T-helper 2 cell (primary cell): ENCODE measurements around the gene XPNPEP1.
A peak's percentile ranks its signal among the peaks of the same experiment; 100 is the strongest.

Source experiments
- DNase-seq, 5 experiments: peaks; one replicate each; pipeline versions ENCODE4 v3.0.0 to v3.0.0-alpha.2; 2012 to 2022
- total RNA-seq, 2 donors: gene quantifications; one replicate each; lab custom pipeline; 2026; lab: John Stamatoyannopoulos, UW

XPNPEP1 gene
- total RNA-seq, result 53.9 to 61.8 reads per million in 2 donors

DNA sequence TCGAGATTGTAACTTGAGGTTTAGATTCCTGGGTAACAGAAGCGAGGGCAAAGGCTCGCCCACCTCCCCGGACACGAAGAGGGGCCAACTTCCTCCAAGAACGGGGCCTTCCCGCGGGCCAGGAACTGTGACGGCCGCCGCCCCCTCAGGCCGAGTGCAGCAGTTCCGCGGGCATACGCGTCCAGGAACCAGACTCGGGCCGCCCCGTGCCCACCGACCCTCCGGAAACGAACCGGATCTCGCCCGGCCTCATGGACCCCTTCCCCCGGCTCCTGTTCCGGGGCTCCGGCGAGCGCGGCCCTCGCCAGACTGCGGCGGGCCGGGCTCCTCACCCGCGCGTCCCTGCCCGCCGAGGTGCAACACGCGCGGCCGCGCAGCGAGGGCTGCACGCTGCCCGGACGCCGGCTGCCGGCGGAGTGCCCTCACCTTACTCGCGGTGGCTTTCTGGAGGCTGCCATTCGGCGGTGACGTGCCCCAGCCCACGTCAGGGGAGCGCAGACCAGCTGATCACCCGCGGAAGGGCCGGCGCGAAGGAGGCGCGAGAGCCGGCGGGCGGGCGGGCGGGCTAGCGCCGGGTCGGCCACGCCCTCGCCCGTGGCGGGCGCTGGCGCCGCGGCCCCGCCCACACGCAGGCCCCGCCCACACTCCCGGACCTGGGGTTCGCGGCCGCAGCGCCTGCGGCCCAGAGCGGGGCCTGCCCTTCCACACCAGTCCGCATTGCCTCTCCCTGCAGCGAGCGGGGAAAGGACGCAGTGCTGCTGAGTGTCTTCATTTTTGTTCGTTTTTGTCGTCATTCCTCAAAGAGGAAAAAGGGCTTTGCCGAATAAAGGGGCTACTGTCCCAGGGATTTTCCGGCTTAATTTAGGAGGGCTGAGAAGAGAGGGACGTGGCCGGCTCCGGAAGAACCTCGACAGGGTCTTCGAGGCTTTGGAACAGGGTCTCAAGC is at the start of gene XPNPEP1:
TSS of gene XPNPEP1 (minus strand) at position 536 of the 946 bp plus-strand sequence. CDS start at position 458, 78 bp downstream.
- peak; percentile 60 to 92 (median 73) for DNase-seq

DNA sequence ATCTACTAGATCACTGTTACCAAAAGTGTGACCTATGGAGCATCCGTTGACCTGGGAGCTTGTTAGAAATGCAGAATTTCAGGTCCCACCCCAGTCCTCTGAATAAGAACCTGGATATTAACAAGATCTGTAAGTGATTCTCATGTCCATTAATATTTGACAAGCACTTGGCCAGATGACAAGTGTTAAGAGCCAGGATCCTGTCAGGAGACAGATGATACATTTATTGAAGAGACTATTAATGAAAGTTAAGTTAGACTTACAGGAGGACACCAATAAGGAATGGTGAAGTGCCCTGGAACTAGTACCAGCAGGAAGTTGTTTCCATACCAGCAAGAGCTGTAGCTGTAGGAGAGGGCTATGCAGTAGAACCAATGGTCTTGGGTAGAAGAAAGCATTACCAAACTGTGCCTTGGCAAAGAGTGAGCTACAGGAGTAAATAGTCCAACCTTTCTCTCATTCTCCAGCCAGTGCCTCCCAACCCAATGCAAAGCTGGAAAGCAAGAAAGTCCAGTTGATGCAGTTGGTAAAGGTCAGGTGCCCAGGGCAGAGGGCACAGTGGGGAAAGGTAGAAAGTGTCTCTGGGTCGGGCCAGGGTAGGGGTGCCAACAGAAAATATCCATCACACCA is 49.2 kb upstream of the XPNPEP1 start:
- DNase-seq, result no peak

DNA sequence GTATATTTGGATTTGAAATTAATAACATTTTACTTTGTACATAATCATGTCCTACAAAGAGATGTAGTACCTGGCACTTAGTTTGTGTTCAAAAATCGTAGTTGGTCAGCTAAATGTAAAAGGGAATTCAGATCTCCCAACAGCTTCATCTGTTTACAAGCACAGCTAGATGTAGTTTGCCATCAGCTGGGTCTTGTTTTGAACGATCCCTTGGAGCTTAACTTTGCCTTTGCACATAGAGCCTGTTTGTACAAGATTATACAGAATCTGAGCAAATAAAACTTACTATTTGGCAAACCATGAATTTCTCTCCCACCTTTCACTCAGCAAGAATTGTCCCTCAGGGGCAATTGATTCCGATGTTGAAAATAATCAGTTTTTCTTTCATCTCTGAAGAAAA is 48.3 kb upstream of the XPNPEP1 start:
- no peak for DNase-seq

- no peak for DNase-seq
Observed at GRCh38 chr10:109969760-109970346, 46.5 kb upstream of the XPNPEP1 start.

- no peak for DNase-seq
Observed at GRCh38 chr10:109968953-109969759, 45.8 kb upstream of the XPNPEP1 start.

DNA sequence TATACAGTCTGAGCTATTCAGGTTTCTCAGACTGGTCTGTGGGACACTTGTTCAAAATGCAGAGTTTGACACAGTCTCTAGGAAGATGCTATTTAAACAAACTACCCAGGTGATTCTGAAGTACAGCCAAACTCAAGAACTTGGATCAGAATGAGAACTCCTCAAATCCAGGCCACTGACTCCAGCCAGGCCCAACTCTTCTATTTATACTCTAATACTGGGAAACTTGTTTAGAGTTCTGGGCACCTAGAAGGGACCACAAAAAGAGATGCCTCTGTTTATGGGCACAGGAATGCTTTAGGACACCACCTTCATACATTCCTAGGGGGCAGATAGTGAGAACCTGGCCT is 44.4 kb upstream of the XPNPEP1 start:
- DNase-seq, result no peak

DNA sequence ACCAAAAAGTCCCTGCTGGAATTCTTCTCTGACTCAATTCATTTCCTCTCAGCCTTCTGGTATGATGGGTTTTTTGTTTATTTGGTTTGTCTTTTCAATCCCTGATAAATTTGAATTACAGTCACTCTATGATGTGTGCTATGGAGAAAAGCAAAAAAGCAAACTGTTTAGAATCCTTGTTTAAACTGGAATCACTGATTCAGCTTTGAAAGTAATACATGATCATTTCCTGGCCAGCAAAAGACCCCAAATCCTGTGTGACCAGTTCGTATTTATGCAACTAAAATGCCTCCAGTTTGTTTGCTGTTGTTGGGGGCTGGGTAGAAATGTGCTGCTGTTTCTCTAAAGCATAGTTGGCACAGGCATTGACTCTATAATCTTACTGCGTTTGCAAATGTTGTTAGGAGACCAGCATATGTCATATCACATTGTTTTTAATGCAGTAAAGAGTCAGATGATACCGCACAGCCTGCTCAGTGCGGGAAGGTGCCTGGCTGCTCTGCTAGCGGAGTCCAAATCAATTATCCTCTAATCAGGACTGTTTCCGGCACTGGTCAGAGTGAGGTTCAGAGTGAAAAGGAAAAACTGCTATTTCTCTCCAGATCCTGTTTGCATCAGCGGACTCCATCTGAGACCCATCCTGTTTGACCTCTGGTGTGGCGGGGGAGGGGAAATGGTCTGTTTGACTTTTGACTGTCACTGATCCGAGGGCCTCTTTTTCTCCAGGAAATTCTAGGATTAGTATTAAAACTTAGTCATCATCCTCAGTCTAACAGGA is 43.8 kb upstream of the XPNPEP1 start:
- no peak for DNase-seq

DNA sequence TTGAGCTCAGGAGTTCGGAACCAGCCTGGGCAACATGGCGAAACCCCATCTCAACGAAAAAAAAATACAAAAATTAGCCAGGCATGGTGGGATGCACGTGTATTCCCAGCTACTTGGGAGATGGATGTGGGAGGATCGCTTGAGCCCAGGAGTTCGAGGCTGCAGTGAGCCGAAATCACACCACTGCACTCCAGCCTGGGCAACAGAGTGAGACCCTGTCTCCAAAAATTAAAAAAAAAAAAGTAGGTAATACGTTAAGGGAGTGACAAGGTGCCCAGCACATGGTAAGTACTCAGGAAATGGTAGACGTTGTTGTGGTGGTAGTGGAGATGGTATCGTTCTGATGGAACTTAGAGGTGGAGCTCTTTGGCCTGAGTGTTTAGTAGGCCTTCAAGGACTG is 41.0 kb upstream of the XPNPEP1 start:
- DNase-seq, result peak in 1 of 5 experiments; percentile 63

DNA sequence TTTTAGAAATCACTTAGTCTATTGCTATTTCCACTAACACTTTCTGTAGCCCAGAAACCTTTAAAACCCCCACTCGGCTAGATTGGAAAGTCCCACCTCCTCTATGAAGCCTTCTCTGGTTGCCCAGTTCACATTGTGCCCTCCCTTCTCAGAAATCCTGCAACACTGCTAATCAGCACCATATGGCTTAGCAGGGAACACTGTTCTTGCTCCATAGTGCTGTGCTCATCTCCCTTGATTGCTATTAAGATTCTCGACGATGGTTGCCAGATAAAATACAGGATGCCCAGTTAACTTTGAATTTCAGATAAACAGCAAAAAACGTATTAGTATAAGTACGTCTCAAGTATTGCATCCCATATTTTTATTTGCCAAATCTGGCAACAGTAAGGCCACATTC is 40.1 kb upstream of the XPNPEP1 start:
- DNase-seq, result no peak

DNA sequence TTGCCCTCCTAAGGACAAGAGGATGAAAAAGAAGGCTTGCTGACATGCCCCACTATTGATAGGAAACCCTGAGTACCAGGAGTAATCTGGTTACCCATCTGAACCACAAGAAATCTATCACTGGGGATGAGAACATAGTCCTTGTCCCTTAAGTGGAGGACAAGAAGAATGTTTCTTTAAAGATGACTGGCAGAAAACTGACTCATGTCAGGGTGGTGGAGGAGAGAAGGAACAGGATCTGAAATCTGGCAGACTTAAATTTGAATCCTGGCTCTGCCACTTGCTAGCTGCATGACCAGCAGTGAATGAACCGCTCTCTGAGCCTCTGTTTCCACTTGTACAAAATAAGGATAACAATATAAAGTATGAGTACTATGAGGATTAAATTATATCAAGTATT is 38.9 kb upstream of the XPNPEP1 start:
- no peak for DNase-seq

- DNase-seq, result no peak
Observed at GRCh38 chr10:109961174-109962001, 38.1 kb upstream of the XPNPEP1 start.

DNA sequence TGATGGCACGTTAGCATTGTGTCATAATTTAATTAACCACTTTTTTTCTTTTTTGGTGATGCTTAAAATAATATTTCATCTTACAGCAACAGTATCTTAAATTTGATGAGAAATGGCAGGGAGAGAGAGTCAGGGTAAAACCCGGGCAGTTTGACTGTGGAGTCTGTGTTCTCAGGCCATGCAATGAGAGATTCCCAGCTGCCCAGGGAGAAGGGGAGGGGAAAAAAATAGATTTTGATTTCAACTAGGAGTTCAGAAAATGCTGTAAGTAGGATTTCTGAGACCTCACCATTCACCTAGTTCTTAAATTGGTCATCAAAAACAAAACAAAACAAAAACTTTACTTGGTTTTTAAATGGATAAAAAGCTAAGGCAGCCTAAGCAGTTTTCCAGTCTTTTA is 37.4 kb upstream of the XPNPEP1 start:
- no peak for DNase-seq

- DNase-seq, result no peak
Observed at GRCh38 chr10:109959259-109960145, 36.2 kb upstream of the XPNPEP1 start.

DNA sequence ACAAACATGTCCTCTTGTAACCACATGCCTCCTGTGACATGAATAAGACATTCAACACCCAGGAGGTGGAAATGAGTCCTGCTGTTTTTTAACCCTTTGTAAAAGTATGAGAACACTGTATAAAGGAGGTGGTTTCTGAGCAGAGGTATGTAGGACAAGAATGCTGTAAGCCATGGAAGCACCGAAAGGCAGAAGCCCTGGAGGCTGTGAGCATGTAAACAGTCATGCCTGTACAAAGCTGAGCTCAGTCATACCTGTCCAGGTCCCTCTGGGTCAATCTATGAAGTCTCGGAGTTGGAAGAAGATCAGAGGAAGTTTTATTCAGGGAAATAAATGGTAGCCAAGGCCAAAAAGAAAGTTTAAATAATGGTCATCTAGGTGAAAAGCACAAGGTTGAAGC is 34.7 kb upstream of the XPNPEP1 start:
- DNase-seq, result no peak

DNA sequence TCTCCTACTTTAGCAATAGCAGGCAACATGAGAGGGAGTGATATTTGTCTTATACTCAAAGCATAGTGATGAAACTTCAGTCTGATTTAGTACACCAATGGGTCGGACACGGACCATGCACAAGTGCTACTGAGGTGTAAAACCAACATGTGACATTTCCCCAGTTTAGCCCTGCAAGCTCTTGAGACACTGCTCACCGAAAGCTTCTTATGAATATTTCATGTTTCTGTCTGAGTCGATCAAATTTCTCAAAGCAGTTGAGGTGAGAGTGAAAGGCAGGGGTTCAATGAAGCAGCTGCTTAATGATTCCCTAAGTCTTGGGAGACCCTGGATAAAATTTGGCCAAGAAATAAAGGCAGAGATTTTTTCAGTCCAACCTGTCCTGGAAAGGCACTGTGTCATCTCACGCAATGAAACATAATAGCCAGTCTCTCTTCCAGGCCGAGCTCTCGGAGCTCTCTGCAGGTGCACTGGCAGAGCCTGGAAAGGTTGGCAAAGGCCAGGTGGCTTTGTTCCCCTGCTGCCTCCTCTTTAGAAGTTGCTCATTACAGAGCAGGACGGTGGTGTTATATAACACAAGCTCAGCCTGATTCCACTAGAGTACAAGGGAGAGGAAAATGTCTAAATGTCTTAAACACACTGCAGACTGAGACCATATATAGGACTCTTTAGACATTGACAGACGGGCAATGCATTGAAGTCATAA is 33.9 kb upstream of the XPNPEP1 start:
- DNase-seq, result no peak

GRCh38 chr10:109956454-109957091 is 33.3 kb upstream of the XPNPEP1 start:
- DNase-seq, result peak in 1 of 5 experiments; percentile 56

DNA sequence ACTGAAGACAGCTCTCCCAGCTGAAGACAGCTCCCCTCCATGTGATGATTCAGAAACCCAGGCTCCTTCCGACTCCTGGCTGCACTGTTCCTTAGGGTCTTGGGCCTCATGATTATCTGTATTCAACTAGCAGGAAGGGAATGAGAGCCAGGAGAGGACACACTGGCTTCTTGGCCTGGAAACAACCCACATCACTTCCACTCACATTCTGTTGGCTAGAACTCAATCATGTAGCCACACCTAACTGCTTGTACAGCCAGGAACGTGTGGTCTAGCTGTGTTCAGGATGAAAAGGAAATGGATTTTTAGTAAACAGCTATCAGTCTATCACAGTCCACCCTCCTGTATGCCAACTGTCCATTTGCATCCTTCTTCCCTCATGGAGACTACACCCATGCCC is 30.5 kb upstream of the XPNPEP1 start:
- no peak for DNase-seq

DNA sequence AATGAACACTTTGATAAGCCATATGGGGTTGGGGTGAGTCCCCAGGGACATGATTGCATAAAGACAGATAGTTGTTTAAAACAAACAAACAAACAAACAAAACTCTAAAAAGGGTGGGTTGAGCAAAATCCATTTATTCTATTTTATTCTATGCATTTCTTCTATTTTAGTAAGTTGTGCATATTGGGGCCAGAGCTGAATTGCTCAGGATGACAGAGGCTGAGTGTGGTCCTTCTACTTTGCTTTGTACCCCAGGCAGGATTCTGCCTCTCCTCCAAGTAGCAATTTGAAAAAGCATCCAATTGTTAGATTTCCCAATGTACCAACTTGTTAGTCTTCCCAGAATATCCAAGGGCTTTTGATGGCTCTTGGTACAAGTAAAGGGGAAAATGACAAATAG is 29.2 kb upstream of the XPNPEP1 start:
- DNase-seq, result no peak
